RCC 7860 (cell line): ENCODE data around the gene FAM3A.
A peak's percentile ranks its signal among the peaks of the same experiment; 100 is the strongest.
"Not testable (repeated sequence)": the region's sequence is repeated elsewhere in the genome, so short reads cannot be mapped to it uniquely, and the experiment has no call there.

Experiments
- DNase-seq: peaks from one replicate; pipeline ENCODE4 v3.0.0-alpha.2; 2015; ENCODE audit warnings: low spot score
- FAIRE-seq: peaks from 2 replicates; lab custom pipeline; 2012; peaks lifted over from hg19 to GRCh38; lab: Jason Lieb, UNC

FAM3A gene

DNA sequence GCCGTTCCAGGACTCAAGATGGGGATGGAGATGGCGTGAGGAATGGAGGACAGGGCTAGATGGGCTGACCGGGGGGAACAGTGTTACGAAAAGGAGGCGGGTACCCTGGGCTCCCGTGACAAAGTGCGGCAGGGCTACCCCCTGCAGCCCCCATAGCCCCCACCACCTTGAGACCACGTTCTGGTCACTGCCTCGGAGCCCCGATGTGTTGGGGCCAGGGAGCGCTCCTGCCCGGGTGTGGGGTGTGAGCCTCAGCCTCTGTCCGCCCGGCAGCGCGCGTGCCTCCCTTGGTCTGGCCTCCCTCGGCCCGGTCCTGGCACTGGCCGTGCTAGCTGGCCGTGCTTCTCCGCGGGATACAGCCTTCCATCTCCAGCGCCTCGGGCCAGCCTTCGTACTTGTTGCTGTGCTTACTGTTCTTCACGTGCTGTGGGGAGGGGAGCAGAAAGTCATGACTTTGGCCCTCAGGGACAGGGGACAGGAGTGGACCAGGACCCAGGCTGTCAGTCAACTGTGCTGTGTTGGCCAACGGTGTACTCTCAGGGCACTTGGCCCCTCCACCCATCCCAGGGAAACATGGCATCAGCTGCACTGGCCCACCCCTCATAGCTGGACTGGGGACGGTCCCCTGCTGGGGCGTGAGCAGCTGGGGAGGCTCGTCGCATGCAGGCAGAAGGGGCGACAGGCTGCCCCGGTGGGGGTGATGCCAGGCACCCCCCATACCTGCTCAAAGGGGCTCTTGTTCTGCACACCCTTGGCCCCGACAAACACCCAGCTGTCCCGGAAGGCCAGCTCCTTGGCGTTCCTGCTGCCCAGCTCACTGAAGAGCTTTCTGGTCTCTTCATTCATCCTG lies 9.3 kb downstream of the FAM3A start:
- DNase-seq (no peak), FAIRE-seq (no peak)

DNA sequence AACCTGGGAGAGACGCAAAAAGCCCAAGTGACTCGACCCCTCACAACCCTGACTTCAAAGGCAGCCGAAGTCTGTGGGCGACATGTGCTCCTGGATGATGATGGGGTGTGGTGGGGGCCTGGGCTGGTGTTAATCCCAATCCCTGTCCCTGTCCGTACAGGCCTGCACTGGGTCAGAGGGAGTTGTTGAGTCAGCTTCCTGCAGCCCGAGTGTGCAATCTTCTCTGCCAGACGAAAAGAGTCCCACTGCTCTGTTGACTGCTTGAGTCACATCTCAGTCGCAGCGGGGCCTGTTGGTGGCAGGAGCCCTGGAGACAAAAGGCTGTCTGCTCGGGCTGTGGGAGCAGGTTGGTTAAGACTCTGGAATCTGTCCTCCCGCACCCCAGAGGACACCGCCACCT lies 10.3 kb downstream of the FAM3A start:
- no peak for FAIRE-seq
- DNase-seq = peak; percentile 62

DNA sequence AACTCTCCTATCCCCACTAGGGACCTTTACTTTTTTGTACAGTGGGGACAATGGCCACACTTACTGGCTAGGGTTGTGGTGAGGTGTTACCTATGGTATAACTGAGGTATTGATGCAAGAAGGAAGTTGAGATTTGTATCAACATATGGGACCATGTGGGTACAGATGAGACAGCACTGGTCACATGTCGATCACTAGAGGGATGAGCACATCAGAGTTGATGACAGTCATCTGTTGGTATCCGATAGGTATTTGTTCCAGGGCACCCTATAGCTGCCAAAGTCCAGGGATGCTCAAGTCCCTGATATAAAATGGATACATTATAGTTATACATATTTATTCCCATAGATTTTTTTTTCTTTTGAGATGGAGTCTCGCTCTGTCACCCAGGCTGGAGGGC lies 13.0 kb downstream of the FAM3A start:
- DNase-seq (no peak), FAIRE-seq (no peak)

DNA sequence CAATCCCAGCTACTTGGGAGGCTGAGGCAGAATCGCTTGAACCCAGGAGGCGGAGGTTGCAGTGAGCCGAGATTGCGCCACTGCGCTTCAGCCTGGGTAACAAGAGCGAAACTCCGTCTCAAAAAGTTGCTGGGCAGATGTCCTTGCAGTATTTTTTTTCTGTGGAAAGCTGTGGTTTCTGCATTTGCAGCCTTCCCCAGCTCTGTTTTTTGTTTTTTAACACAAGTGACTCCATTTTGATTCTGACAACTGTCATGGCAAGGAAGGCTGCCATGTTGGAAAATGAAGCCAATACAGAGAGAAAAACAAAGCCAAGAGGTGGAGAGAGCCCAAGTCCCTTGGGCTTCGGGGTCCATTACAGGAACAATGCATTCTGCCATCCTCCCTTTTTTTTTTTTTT lies 13.9 kb downstream of the FAM3A start:
- no peak for DNase-seq
- no peak for FAIRE-seq

DNA sequence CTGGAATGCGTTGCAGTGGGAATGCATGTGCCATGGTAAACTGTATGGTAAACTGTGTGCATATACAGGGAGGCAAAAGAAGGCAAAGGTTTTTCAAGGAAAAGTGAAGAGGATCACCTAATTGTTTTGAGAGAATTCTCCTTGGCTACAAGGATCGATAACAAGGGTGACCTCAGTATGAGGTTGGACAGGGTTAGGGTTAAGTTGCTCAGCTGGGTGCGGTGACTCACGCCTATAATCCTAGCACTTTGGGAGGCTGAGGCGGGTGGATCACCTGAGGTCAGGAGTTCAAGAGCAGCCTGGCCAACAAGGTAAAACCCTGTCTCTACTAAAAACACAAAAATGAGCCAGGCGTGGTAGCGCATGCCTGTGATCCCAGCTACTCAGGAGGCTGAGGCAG lies 14.6 kb downstream of the FAM3A start:
- not testable (repeated sequence) for FAIRE-seq, DNase-seq

DNA sequence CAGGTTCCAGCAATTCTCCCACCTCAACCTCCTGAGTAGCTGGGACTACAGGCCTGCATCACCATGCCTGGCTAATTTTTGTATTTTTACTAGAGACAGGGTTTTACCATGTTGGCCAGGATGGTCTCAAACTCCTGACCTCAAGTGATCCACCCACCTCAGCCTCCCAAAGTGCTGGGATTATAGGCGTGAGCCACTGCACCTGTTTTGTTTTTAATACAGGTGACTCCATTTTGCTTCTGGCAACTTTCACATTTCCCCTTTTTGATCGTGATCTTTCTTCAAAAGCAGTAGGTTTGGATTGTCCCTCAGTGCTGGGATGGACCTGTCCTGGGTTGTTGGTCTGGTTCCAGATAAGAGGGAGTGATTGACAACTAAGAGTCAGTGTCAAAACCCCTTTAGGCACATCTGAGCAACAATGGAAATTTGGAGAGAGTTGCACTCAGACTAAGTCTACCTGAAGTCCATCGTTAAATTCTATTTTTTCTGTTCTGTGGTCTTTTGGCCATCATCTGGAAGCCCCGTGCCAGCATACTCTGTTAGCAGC lies 19.4 kb downstream of the FAM3A start:
- not testable (repeated sequence) for FAIRE-seq, DNase-seq

DNA sequence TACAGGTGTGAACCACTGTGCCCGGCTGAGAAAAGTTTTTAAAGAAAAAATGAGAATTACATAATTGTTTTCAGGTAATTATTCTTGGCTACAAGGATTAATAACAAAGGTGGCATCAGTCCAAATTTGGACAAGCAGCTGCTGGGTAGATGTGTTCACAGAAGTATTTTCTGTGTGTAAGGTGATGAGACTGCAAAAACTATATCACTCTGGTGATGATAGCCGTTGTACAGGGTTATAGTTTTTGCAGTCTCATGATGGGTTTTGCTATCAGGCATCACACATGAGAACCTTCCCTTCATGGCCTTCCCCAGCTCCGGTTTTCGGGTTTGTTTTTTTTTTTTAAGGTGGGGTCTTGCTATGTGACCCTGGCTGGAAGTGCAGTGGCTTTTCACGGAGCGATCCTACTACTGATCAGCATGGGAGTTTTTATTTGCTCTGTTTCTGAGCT lies 20.5 kb downstream of the FAM3A start:
- no peak for FAIRE-seq
- DNase-seq = no peak

DNA sequence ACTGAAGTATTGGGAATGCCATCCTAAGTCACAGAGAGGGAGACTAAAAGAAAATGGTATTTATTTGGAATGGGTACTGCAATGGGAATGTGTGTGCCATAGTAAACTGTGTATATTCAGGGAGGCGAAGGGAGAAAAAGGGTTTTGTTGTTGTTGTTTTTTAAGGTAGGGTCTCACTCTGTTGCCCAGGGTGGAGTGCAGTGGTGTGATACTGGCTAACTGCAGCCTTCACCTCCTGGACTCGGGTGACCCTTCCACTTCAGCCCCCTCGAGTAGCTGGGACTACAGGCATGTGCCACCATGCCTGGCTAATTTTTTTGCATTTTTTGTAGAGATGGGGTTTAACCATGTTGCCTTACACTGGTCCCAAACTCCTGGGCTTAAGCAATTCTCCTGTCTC lies 21.3 kb downstream of the FAM3A start:
- no peak for FAIRE-seq
- no peak for DNase-seq

DNA sequence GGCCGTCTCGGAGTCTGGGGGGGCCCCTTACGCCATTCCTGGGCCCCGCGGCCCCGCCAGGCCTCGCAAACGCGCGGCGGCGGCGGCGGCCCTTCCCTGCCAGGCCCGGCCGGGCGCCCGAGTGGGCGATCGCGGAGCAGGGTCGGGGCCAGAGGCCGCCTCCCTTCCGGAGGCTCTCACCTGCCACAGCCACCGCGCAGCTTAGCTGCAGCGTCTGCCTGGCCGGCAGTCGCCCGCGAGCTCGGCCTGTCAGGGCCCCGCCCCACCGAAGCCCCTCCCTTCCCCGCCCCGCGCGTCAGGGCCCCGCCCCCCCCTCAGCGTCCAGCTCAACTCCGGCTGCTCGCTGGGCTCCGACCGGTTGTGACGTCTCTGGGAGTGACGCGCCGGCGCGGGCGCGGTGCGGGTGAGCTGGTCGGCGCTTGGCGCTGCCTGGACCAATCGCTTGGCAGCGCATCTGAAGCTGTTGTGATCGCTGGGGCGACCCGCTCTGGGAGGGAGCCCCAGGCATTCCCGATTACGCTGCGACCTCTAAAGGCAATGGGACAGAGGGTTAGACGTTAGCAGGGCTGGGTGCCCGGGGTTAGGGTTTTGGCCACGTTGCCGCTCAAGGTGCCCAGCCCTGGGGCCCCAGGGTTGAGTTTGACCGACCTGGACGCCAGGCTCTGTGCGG lies 25.5 kb downstream of the FAM3A start, which contains the start of gene SLC10A3:
TSS of gene SLC10A3 (minus strand) at position 216 of the 670 bp plus-strand sequence. CDS start 1,689 bp downstream, outside the sequence.
- FAIRE-seq (peak; percentile 38), DNase-seq (peak; percentile 88)

DNA sequence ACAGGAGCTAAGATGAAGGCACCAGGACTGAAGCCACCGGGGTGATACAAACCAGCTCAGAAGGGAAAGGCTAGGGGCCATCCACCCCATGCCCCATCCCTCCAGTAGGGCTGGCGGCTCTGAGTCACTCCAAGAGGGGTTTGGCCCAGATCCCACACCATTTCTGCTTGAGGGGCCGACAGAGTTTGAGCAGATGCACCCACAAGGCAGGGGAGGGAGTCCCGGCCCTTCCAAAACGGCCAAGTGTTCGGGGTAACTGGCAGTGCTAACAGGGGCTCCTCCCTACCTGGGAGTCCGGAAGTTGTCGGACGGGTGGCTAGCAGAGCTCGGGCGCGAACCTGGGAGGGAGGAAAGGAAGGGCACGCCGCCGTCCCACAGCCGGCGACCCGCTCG lies 26.0 kb downstream of the FAM3A start:
- peak; percentile 40 for FAIRE-seq
- DNase-seq = peak; percentile 15

DNA sequence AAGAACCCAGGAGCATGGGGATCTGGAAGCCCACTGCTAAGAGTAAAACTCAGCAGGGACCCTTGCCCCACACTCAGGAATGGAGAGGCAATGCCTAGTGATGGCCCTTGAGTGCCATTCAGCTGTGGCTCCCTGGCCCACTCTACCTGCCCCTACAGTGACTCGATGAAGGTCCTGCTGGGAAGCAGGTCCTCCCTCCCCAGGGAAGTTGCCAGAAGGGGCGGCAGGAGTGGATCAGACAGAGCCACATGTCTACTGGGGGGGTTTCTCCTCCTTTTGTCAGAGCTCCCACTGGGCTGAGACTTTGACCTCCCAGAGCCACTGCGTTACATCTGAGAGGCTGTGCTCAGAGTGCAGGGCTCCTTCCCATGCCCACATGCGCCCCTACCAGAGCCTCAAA lies 26.9 kb downstream of the FAM3A start:
- no peak for FAIRE-seq

DNA sequence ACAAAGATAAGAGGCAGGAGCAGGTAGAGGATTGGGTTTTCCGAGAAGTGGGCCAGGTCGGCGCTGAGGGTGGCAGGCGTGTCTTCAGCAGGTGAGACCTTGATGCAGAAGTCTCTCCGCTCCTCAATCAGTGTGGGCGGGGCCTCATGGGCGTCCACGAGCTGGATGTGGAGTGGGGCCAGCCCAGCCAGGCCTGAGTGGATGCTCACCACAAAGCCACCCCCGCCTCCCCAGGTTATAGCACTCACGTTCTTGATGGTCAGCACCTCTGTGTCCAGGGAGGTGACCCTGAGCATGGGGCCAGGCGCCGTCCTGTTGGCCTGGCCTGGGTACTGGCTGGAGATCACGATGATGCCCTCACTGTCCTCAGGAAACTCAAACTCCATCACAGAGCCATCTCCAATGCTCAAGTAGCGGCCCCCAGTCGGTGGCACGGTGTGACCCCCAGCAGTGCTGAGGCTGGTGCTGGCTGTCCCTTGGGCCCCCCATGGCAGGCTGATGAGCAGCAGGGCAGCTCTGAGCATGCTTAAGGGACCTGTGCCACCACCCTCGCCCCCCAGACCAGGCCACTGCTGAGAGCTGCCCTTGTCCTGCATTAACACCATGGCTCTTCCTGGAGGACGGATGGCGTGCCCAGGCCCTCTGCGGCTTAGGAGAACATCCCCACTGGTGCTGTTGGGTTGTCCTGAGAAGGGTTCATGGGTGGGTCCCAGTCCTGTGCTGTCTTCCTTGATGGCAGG lies 27.5 kb downstream of the FAM3A start:
- FAIRE-seq = no peak
- no peak for DNase-seq

More for the DNA sequence above, 26.9 kb downstream of the FAM3A start:
- no peak for DNase-seq

DNA sequence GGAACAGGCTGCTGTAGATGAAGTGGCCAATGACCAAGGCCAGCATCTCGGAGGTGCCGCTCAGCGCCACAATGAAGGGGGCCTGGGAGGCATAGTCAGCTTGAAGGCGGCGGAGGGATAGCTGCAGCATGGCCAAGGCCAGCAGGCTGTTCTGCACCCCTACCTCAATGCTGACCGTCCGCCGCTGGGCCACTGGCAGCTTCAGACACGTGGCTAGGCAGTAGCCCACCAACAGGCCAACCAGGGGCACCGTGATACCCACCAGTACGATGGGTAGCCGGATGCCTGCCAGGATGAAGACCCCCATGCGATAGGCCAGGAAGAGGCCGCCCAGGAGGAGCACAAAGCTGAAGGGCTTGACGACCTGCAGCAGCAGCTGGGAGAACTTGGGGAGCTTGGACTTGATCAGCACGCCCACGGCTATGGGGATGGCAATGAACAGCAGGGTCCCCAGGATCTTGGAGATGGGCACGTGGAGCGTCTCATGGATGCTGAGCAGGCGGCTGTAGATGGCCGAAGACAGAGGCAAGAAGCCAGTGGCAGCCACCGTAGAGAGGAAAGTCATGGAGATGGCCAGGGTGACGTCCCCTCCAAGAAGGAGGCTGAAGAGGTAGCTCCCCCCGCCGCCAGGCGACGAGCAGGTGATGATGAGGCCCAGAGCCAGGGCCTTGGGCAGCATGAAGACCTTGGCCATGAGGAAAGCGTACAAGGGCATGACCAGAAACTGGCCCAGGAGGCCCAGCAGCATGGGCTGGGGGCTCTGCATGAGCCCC lies 28.3 kb downstream of the FAM3A start:
- DNase-seq (no peak), FAIRE-seq (no peak)

DNA sequence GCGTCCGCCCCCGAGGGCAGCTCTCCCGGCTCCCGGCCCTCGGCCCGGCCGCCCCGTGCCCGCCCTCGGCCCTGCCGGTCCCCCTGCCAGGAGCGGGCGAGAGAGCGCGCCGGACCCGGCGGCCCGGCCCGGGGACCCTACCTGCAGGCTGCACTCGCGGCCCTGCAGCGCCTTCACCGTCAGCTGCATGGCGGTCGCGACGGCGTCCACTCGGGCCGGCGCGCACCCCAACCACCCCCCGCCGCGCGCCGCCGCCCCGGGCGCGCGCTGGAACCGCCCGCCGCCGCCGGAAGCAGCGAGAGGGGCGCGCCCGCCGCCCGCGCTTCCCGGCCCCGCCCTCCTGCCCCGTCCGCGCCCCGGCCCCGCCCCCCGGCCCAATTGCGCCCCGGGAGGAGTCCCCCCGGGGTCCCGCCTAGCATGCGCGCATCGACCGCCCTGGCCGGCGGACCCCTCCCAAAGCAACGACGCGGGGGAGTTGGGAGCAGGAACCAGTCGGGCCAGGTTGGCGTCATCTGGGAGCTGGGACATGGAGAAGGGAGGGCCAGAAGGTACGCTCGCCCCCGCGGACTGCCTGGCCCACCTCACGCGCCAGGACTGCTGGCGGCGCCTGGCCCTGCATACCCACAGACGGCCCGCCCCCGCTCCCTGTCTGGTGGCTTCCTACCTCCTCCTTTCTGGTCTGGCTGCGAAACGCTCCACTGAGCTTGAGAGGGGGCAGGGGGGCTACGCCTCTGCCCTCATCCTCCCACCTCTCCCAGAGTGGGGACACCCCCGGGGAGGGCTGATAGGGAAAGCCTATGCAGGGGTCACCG lies 29.4 kb downstream of the FAM3A start, which contains the start of gene UBL4A:
TSS of gene UBL4A (minus strand) at position 220 of the 812 bp plus-strand sequence. CDS start at position 189, 31 bp downstream.
- peak; percentile 40 for FAIRE-seq
- peak; percentile 74 for DNase-seq

DNA sequence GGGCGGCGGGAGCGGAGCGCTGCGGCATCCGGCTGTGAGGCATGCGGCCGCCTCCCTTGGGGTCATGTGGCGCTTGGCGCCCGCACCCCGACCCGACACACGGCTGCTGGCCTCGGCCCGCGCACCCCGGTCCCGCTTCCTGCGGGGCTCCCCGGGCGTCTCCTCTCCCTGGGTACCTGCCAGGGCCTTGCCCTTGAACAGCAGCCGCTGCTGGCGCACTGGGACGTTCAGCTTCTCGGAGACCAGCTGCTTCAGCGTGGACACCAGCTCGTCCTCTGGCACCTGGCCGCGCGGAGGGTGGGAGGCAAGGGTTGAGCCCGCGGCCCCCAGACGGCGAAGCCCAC lies 30.0 kb downstream of the FAM3A start:
- DNase-seq (no peak), FAIRE-seq (no peak)

DNA sequence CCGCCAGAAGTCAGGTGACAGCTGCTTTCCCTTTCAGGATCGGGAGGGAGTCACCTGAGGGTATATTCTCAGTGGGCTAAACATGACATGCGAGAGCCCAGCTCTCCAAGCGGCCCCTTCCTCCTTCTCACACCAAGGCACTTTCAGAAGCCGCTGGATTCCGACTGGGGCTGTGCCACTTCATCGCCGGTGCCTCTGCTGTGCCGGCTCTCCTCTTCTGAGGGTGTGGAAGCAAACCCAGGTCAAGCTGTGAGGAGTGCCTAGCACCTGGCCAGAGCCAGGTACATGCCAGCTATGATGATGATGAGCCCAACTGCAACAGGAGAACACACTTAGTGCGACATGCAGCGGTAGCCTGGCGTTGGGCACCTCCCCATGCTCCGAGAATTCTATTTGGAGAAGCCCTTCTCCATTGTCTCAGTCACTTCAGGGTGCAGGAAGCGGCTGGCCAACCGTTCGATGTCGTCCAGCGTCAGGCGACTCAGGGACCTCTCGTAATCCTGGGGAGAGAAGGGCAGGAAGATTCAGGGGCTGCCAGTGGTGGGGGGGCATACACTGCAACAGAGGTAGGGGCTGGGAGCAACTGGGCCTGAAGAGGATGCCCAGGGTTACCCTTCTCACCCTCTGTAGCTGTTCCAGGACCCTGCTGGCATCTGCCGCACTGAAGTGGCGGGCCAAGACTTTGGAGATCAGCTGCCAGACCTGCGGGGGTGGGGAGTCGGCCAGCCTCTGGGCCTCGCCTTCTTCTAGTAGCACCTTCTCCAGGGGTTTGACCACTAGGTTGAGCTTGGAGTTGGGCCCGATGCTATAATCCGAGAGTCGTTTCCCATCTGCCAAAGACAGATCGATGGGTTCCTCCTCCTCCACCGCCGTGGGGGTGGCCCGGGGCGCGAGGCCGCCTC lies 30.6 kb downstream of the FAM3A start:
- no peak for FAIRE-seq
- DNase-seq = no peak

DNA sequence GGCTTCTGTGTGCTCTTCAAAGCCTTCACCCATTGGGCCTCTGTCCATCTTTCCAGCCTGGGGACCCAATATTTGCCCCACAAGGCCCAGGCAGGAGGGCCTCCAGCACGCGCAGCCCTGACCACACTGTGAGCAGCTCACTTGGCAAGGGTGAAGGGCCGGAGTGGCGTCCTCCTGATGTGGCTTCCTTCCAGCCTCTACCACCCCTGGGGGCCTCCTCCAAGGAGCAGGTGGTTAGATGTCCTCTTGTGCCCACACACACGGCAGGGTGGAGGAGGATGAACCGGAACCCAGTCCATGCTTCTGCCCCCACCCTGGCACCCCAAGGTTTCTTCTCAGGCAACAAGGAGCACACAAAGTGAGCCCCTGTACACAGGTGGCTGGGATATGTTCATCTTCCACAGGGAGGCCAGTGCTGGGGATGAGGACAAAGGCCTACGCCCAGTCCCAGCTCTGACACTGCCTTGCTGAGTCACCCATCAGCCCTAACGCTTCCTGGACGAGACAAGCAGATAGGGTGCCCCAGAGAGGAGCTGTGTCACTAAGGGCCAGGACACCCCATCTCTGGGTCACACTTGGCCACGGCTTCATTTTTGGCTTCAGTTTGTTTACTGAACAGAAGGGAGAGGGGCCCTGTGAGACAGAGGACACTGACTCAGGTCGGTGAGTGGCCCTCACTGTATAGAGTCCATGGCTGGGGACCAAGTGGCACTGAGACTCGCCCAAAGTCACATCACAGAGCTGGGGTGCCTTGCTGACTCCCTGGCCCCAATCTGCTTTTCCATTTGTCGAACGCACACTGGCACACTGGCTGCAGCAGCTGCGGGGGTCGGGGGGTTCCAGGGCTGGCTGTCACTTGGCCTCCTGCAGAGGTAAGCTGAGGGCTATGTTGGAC lies 31.5 kb downstream of the FAM3A start:
- DNase-seq (no peak), FAIRE-seq (no peak)
